Breast epithelium (tissue), 4 donors: ENCODE data around the gene CERKL. TPM values are rescaled to one million over a fixed set of nuclear protein-coding genes. Genes with fewer than 3 reads are reported as not detected.

Experiments used
- DNase-seq, 2 donors: peaks; one replicate each; pipeline ENCODE4 v3.0.0-alpha.2; 2019; ENCODE audit warnings: low spot score in 2 of 2
- H3K27ac ChIP-seq, 2 donors: fragments of 200-600 bp; sonication (generic) in 1 of 2; one replicate each; pipeline ENCODE4 v1.5.1; 2016 to 2019; ENCODE audit warnings: mild to moderate bottlenecking in 1 of 2
- H3K27me3 ChIP-seq, 2 donors: fragments of 200-600 bp; sonication (generic) in 1 of 2; one replicate each; pipeline versions ENCODE4 v1.5.1 to v1.6.0; 2017 to 2019; ENCODE audit warnings: control low read depth in 1 of 2, mild to moderate bottlenecking in 1 of 2
- H3K36me3 ChIP-seq: fragments of 200-600 bp; one replicate; pipeline ENCODE4 v1.5.1; 2019
- H3K4me1 ChIP-seq, 2 donors: fragments of 200-600 bp; sonication (generic); one replicate each; pipeline ENCODE4 v1.5.1; 2016 to 2019; ENCODE audit warnings: control low read depth in 1 of 2
- H3K4me3 ChIP-seq, 3 donors: fragments of 200-600 bp; sonication (generic); 1 replicate in 2 of 3; 2 replicates in 1 of 3; pipeline ENCODE4 v1.5.1; 2016 to 2019; ENCODE audit warnings: mild to moderate bottlenecking in 3 of 3, moderate library complexity in 2 of 3
- H3K9me3 ChIP-seq, 2 donors: fragments of 200-600 bp; sonication (generic) in 1 of 2; one replicate each; pipeline ENCODE4 v1.5.1; 2016 to 2019; ENCODE audit warnings: control low read depth in 1 of 2
- CTCF ChIP-seq, 3 donors: fragments of 450-650 bp; IDR thresholded peaks; one replicate each; pipeline ENCODE4 v1.5.1; 2016 to 2017; ENCODE audit warnings: antibody characterized with exemption in 3 of 3, mild to moderate bottlenecking in 3 of 3, moderate library complexity in 3 of 3
- POLR2A ChIP-seq: fragments of 450-650 bp; IDR thresholded peaks from one replicate; pipeline ENCODE4 v1.6.1; 2016; ENCODE audit warnings: antibody characterized with exemption, mild to moderate bottlenecking, moderate library complexity
- POLR2AphosphoS5 ChIP-seq, 3 donors: sonication (generic); formaldehyde crosslinking; IDR thresholded peaks; one replicate each; pipeline ENCODE4 v1.6.1; 2017; ENCODE audit warnings: antibody characterized with exemption in 3 of 3
- intact Hi-C: fragments of 100-400 bp; cut with DNase I; formaldehyde crosslinking; loops from one replicate; pipeline ENCODE4 v1.15.1; 2023; ENCODE audit warnings: low total_unique reads
- total RNA-seq, 3 donors: library from RNA; depleted of rRNA; stranded (reverse); fragments of >200 nt; gene quantifications; one replicate each; pipeline ENCODE4 v1.1.0, GENCODE V29; 2016

Gene CERKL
- total RNA-seq, 3 donors from 2014 or later = 0.29 to 0.33 TPM; not detected in 1

GRCh38 chr2:181585732-181586131, 71.2 kb downstream of the CERKL start:
- Histone ChIP-seq H3K4me3 (no peak overlapping the region), H3K27ac (no peak overlapping the region), H3K27me3 (no peaks in the 10 kb centered on the region), H3K4me1 (no peaks in the 10 kb centered on the region), H3K9me3 (no peaks in the 10 kb centered on the region), H3K36me3 (no peaks in the 10 kb centered on the region)
- no peak for TF ChIP-seq CTCF (IDR thresholded peaks at IDR 0.05)
- no peak for TF ChIP-seq POLR2A
- no peak for TF ChIP-seq POLR2AphosphoS5 (IDR thresholded peaks at IDR 0.05)
- DNase-seq = no peak
- intact Hi-C loops = no loop called here

- Histone ChIP-seq H3K4me3 (no peak overlapping the region), H3K4me1 (no peaks in the 10 kb centered on the region), H3K27ac (no peak overlapping the region), H3K9me3 (no peaks in the 10 kb centered on the region), H3K27me3 (no peaks in the 10 kb centered on the region), H3K36me3 (no peaks in the 10 kb centered on the region)
- TF ChIP-seq POLR2AphosphoS5 (IDR thresholded peaks at IDR 0.05) = no peak
- no peak for TF ChIP-seq CTCF (IDR thresholded peaks at IDR 0.05)
- no peak for TF ChIP-seq POLR2A
- intact Hi-C loops = no loop called here
- no peak for DNase-seq
Measured at GRCh38 chr2:181581534-181581933, 75.4 kb downstream of the CERKL start.

DNA sequence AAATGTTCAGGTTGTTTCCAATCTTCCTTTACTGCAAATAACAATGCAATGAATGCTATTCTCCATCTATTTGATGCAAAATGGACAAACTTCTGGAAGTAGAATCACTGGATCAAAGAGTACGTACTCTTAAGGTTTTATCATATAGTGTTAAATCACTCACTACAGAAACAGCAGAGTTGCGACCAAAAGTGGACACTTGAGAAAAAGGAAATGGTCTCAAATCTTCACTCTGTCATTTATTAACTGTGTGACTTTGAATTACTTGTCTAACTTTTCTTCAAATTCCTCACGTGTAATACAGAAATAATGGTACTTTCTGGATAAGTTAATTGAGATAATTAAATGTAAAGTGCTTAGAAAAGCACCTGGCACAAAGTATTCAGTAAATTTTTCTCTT, 78.1 kb downstream of the CERKL start:
- TF ChIP-seq POLR2A (no peak), CTCF (IDR thresholded peaks at IDR 0.05) (no peak), POLR2AphosphoS5 (IDR thresholded peaks at IDR 0.05) (no peak)
- Histone ChIP-seq H3K36me3 (no peaks in the 10 kb centered on the region), H3K27ac (no peak overlapping the region), H3K9me3 (no peaks in the 10 kb centered on the region), H3K27me3 (no peaks in the 10 kb centered on the region), H3K4me1 (no peaks in the 10 kb centered on the region), H3K4me3 (no peak overlapping the region)
- intact Hi-C loops = no loop called here
- DNase-seq = no peak

DNA sequence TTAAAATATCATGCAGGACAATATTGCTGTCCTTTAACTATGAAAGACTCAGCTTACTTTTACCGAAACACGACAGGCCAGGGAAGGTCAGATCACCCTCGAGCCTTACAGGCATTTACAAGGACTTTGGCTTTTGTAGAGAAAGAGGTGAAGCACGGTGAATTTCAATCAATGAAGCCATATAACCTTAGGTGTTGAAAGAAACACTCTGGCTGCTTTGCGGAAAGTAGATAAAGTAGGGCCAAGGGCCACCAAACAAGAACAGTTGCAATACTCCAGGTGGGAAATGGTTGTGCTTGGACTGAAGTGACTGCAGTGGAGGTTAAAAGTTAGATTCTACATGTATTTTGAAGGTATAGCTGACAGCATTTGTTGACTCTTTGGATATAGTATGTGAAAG, 80.5 kb downstream of the CERKL start:
- Histone ChIP-seq H3K27ac (no peak overlapping the region), H3K27me3 (no peaks in the 10 kb centered on the region), H3K4me3 (no peak overlapping the region), H3K4me1 (no peaks in the 10 kb centered on the region), H3K36me3 (no peaks in the 10 kb centered on the region), H3K9me3 (no peaks in the 10 kb centered on the region)
- TF ChIP-seq CTCF (IDR thresholded peaks at IDR 0.05) = no peak
- no peak for TF ChIP-seq POLR2A
- no peak for DNase-seq
- intact Hi-C loops = no loop called here

DNA sequence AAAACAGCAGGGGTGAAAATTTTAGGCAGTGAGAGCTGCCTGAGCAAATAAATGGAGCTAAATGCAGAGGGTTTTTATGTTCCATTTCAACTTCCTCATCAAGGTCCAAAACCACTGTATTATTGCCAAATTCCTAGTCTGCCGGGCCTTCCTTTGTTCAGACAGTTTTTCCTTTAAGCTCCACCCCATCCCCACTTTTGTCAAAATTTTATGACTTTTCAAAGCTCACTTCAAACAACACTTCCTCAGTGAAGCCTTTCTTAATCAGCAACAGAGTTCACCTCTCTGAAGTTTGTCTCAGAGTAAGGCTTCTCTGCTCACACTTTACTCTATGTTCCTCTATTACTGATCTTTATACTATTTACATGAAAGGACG, 81.3 kb downstream of the CERKL start:
- Histone ChIP-seq H3K27ac (no peak overlapping the region), H3K4me1 (no peaks in the 10 kb centered on the region), H3K27me3 (no peaks in the 10 kb centered on the region), H3K9me3 (no peaks in the 10 kb centered on the region), H3K36me3 (no peaks in the 10 kb centered on the region), H3K4me3 (no peak overlapping the region)
- DNase-seq = no peak
- intact Hi-C loops = no loop called here
- TF ChIP-seq POLR2AphosphoS5 (IDR thresholded peaks at IDR 0.05) = no peak

DNA sequence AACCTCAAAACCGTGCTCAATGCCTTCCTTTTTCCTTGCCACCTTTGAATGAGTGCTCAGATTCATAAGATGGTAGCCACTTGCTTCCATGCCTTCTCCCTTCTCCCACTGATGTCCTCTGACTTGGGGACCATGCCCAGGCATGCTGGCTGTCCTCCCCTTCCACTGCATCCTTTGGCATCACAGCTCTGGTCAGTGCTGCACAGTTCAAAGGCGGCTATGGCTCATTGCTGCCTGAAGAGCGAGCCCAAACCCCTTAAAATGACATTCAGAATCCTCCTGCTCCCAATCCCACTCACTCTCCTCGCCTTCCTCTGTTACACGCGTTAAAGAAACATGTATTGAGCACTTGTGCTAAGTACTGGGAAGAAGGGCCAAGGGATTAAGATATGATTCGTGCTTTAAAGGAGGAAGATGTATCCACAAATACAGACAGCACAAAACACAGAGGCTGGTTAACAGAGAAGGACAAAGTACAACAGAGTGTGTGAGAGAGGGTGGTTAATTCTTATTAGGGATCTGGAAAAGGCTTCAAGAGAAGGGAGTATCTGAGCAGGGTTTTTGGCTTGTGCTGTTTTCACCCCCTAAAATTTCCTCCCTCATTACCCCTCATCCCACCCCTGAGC, 81.8 kb downstream of the CERKL start:
- intact Hi-C loops = no loop called here
- TF ChIP-seq POLR2AphosphoS5 (IDR thresholded peaks at IDR 0.05) = no peak
- no peak for TF ChIP-seq POLR2A
- TF ChIP-seq CTCF (IDR thresholded peaks at IDR 0.05) = no peak
- H3K27ac ChIP-seq = no peak overlapping the region
- H3K36me3 ChIP-seq = no peaks in the 10 kb centered on the region
- no peaks in the 10 kb centered on the region for H3K4me1 ChIP-seq
- no peak for DNase-seq
- H3K27me3 ChIP-seq = no peaks in the 10 kb centered on the region
- H3K9me3 ChIP-seq = no peaks in the 10 kb centered on the region
- H3K4me3 ChIP-seq = no peak overlapping the region
